HL-60 (cell line): ENCODE measurements around the gene AKT1.
"Not testable (repeated sequence)": the region's sequence is repeated elsewhere in the genome, so short reads cannot be mapped to it uniquely, and the experiment has no call there.

Source experiments
- DNase-seq, 2 experiments: peaks; one replicate each; pipeline ENCODE4 v3.0.0-alpha.2; 2010 to 2020; ENCODE audit warnings: low read depth in 1 of 2, low spot score in 1 of 2
- H3K27ac ChIP-seq: fragments of 250-450 bp; sonication (Bioruptor Pico); replicated peaks from 2 replicates; pipeline ENCODE4 v1.5.1; 2020; ENCODE audit warnings: mild to moderate bottlenecking, moderate library complexity
- H3K27me3 ChIP-seq: fragments of 250-450 bp; sonication (Bioruptor Pico); 2 replicates; pipeline ENCODE4 v1.5.1; 2021; ENCODE audit warnings: mild to moderate bottlenecking, moderate library complexity; ENCODE audit not compliant: insufficient read depth, poor library complexity, severe bottlenecking
- H3K4me3 ChIP-seq: replicated peaks from 2 replicates; pipeline ENCODE4 v1.5.1; 2011; ENCODE audit warnings: mild to moderate bottlenecking, control low read depth, low read length; ENCODE audit not compliant: insufficient read depth
- CTCF ChIP-seq: IDR thresholded peaks from one replicate; pipeline ENCODE4 v1.5.1; 2011; ENCODE audit warnings: low read length, control low read depth, inconsistent platforms; ENCODE audit not compliant: insufficient read depth
- GABPA ChIP-seq: IDR thresholded peaks from 2 replicates; pipeline ENCODE4 v1.6.1; 2012; ENCODE audit warnings: low read depth
- POLR2AphosphoS5 ChIP-seq: IDR thresholded peaks from 2 replicates; pipeline ENCODE4 v1.6.1; 2012; ENCODE audit warnings: low read depth
- REST ChIP-seq: IDR thresholded peaks from 2 replicates; pipeline ENCODE4 v1.6.1; 2012; ENCODE audit warnings: low read depth; ENCODE audit not compliant: insufficient replicate concordance
- SPI1 ChIP-seq: IDR thresholded peaks from 2 replicates; pipeline ENCODE4 v1.6.1; 2012; ENCODE audit warnings: low read depth, mild to moderate bottlenecking, borderline replicate concordance

AKT1 gene

DNA sequence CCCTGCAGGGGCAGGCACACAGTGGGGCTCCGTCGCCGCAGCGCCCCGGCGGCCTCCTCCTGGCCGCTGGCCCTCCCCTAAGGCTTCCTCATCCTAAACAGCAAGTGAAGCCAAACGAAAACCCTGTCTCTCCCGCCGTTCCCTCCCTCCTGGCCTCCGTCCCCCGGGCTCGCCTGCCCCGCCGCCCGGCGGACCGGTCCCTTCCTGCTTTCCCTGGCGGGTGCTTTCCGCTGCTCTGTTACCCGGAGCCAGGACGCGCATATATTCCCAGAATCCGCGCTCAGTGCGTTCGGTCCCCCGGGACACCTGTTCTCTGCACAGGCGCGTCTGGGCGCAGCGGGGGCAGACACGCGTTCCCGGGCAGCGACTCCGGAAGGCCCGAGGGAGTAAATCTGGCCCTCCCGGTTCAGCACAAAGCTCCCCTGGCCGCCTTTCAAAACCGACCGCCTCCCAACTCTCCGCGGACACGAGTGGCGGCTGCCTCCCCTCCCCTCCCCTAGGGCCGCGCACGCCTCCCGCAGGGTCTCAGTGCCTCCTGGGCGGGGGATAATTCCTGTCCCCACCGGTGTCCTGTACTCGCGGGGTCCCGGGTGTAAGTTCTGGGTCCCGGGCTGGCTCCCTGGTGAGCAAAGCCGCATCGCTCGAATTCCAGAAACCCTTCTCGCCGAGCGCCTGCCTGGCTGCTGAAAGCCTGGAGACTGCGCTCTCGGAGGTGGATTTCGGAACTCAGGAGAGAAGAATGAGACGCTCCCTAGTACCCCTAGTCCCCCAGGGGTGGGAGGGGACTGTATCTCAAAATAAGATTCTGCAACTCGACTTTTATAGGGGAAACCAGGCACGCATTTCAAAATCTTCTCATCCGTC lies 48.1 kb upstream of the AKT1 start:
- no peak overlapping the region for H3K27ac ChIP-seq
- H3K4me3 ChIP-seq: no peak overlapping the region
- TF ChIP-seq CTCF: no peak
- no peak for TF ChIP-seq SPI1
- TF ChIP-seq GABPA: no peak
- TF ChIP-seq REST: no peak
- TF ChIP-seq POLR2AphosphoS5: no peak
- peaks cover 36% of the 10 kb centered on the region for H3K27me3 ChIP-seq
- DNase-seq: no peak

GRCh38 chr14:104843006-104843405 lies 47.5 kb upstream of the AKT1 start:
- no peak for DNase-seq
- Histone ChIP-seq H3K27me3 (peaks cover 36% of the 10 kb centered on the region), H3K27ac (no peak overlapping the region), H3K4me3 (no peak overlapping the region)
- TF ChIP-seq SPI1: no peak

GRCh38 chr14:104841730-104842129 lies 46.2 kb upstream of the AKT1 start:
- no peak for DNase-seq
- TF ChIP-seq SPI1: no peak
- peaks cover 36% of the 10 kb centered on the region for H3K27me3 ChIP-seq
- H3K27ac ChIP-seq: no peak overlapping the region
- no peak overlapping the region for H3K4me3 ChIP-seq

GRCh38 chr14:104836171-104836935 lies 40.8 kb upstream of the AKT1 start:
- H3K4me3 ChIP-seq, H3K27me3 ChIP-seq, H3K27ac ChIP-seq, DNase-seq: not testable (repeated sequence)

GRCh38 chr14:104830781-104831180 lies 35.2 kb upstream of the AKT1 start:
- no peak for DNase-seq
- no peak overlapping the region for H3K27ac ChIP-seq
- TF ChIP-seq CTCF (no peak), REST (no peak), POLR2AphosphoS5 (no peak), GABPA (no peak), SPI1 (no peak)
- H3K4me3 ChIP-seq: no peak overlapping the region
- H3K27me3 ChIP-seq: peaks cover 10% of the 10 kb centered on the region
